Muscle of arm (tissue), 12 donors: ENCODE results near the gene ARMC7. TPM values are rescaled to one million over a fixed set of nuclear protein-coding genes. Genes with fewer than 3 reads are reported as not detected.
"Not testable (repeated sequence)": the region's sequence is repeated elsewhere in the genome, so short reads cannot be mapped to it uniquely, and the experiment has no call there.

Source experiments
- DNase-seq: peaks from one replicate; pipeline ENCODE4 v3.0.0-alpha.2; 2013
- polyA plus RNA-seq, 12 donors: library from polyadenylated mRNA; unstranded; fragments of 120-200 nt; gene quantifications; one replicate each; pipeline ENCODE4 v1.2.1, GENCODE V29; 2013; ENCODE audit not compliant: insufficient read length in 12 of 12

Gene ARMC7
- polyA plus RNA-seq, 12 donors = 5.0 to 8.4 (median 6.7) TPM; not detected in 1

GRCh38 chr17:75152922-75153779, 43.4 kb downstream of the ARMC7 start:
- DNase-seq = peak; percentile 25

DNA sequence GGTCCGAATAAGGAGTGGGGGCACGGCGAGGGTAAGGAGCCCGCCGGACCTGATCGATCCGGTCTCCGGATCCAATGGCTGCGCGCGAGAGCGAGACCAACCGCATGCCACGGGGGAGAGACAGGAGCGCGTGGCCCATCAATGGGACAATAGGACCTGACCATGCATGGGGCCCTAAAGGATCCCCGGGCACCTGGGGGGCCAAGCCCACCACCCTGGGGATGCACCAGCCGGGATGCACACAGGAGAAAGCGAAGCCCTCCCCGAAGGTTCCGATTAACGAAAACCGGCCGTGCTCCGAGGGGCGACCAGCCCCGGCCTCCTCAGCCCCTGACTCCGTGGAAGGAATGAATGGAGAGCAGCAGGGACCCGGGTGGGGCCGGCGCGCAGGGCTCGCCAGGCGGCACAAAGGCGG, 44.0 kb downstream of the ARMC7 start:
- peak; percentile 21 for DNase-seq

DNA sequence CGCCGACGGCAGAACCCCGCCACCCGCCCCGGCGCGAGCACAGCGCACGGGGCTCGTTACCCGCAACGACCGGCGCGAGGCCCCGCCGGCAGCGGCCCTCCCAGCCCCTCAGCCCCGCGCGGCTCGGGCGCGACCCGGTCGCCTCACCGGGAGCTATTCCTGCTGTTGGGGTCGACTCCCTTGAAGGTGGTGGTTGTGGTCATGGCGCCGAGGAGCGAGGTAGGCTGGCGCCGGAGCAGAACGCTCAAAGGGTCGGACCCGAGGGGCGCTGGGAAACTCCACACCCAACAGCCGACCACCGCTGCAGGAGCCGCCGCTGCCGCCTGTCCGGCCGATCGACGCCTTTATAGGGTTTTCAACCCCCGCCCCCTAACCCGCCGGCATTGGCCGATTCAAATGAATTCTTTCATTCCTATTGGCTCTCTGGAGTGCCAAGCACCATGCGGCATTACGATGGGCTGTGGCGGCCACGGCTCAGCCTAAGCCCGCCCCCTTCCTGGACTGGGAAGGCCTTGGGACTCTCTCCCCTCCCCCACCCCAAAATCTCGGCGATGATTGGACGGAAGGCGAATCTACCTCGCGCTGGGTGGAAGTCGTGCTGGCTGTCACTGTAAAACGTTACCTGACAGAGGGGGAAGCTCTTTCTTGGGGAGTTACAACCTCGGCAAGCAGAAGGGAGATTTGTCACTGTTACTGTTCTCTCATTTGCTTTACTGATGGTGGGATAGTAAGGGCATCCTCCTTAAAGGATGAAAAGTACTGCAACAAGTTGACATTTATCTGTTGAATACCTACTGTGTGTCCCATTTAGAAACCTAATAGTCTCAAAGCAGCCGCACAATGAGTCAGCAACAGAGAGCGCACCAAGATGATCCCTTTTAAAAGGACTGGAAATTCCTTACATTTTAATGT, 44.7 kb downstream of the ARMC7 start, which contains the start of gene JPT1:
JPT1 (minus strand) TSS at position 318 of the 912 bp plus-strand sequence; CDS start at position 203, 115 bp downstream.
- DNase-seq = peak; percentile 98

- peak; percentile 18 for DNase-seq
These were observed 45.4 kb downstream of the ARMC7 start for GRCh38 chr17:75155191-75155601.

DNA sequence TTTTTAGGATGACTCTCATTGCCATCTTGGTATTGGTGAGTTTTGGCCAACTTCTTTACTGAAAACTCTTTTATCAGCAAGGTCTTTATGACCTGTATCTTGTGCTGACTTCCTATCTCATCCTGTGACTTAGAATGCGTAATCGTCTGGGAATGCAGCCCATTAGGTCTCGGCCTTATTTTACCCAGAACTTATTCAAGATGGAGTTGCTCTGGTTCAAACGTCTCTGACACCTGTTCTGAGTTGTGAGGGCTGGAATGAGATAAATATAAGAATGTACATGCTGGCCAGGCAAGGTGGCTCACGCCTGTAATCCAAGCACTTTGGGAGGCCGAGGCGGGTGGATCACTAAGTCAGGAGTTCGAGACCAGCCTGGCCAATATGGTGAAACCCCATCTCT, 48.7 kb downstream of the ARMC7 start:
- DNase-seq = not testable (repeated sequence)

DNA sequence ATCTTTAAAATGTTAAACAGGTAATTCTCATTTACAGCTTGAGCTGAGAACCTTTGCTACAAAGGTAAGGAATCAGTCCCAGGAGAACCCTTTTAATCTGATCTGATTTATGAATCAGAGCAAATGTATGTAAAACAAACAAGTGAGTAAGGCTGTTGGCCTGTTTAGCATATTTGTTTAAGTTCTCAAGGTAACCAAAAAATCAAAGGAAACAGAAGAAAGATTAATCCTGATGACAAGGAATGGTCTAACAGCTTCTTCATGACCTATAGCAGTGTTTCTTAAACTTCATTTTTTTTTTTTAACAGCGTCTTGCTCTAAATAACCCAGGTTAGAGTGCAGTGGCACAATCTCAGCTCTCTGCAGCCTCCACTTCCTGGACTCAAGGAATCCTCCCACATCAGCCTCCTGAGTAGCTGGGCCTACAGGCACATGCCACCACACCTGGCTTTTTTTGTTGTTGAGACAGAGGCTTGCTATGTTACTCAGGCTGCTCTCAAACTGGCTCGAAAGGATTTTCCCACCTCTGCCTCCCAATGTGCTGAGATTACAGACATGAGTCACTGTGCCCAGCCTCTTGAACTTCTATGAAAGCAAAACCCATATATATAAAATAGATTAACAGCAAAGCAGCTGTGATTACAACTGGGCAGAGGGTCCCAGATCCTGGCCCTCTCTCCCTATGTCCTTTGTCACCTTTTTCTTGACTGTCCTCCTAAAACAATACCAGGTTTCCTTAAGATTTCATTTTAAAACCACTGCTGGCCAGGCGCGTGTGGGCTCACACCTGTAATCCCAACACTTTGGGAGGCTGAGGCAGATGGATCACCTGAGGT, 49.6 kb downstream of the ARMC7 start:
- DNase-seq = no peak

DNA sequence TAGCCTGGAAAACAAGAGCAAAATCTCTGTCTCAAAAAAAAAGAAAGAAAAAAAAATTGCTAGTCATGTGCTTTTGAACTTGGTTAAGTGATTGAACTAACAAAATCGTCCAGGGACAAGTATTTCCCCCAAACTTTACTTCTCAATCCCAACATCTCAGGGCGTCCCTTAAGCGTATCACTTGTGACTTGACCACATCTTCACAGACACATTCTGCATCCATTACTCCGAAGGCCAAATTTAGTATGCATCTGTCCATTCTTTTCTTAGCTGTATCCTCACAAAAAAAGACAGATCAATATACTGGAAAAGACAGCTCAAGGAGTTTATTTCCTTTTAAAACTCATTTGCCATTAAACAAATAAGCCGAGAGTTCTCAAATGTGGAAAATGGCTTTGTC, 50.4 kb downstream of the ARMC7 start:
- DNase-seq = no peak

GRCh38 chr17:75163074-75163473, 53.3 kb downstream of the ARMC7 start:
- DNase-seq = no peak

- DNase-seq = not testable (repeated sequence)
These were observed 54.8 kb downstream of the ARMC7 start for GRCh38 chr17:75164606-75165005.

DNA sequence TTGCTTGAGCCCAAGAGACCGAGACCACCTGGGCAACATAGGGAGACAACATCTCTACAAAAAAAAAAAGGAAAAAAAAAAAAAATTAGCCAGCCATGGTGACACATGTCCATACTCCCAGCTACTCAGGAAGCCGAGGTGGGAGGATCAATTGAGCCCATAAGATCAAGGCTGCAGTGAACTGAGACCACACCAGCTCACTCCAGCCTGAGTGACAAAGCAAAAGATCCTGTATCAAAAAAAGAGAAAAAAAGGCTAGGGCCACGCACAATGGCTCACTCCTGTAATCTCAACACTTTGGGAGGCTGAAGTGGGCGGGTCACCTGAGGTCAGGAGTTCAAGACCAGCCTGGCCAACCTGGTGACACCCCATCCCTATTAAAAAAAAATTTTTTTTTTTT, 59.2 kb downstream of the ARMC7 start:
- no peak for DNase-seq

DNA sequence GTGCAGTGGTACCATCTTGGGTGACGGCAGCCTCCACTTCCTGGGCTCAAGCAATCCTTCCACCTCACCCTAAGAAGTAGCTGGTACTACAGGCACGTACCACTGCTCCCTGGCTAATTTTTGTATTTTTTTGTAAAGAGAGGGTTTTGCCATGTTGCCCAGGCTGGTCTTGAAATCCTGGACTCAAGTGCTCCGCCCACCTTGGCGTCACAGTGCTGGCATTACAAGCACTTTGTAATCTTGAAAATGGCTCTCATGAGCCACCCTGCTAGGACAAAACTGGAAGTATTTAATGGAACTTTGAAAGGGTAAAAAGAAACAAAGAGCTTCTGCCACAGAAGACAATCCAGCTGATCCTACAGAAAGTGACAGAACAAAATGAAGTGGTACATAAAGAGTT, 63.8 kb downstream of the ARMC7 start:
- DNase-seq = no peak

GRCh38 chr17:75174996-75175395, 65.2 kb downstream of the ARMC7 start:
- no peak for DNase-seq

DNA sequence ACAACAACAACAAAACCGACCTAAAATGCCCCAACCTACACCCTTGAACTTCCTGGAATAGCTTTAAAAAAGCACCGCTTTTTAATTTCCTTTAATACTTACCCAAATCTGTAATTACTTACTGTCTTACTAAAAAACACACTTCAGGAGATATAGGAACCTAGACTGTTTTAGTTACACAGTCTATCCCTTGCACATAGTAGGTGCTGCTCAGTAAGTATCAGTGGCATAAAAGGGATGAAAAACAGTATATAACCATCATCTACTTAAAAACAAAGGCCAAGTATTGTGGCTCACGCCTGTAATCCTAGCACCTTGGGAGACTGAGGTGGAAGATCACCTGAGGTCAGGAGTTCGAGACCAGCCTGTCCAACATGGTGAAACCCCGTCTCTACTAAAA, 66.9 kb downstream of the ARMC7 start:
- DNase-seq = no peak

GRCh38 chr17:75178453-75178852, 68.7 kb downstream of the ARMC7 start:
- no peak for DNase-seq

Other genes starting within 250 kb of the ARMC7 start
- gene FDXR, start 237.0 kb upstream of the ARMC7 start, polyA plus RNA-seq = 1 to 10 TPM in 10 of 12 donors, not detected in 2; 1.8 to 6.1 (median 2.6) TPM
- gene FADS6, start 216.3 kb upstream of the ARMC7 start, polyA plus RNA-seq = 1 to 10 TPM in 2 of 12 donors, under 1 TPM in 3, not detected in 7; 0.07 to 2.7 (median 0.37) TPM
- 1 to 10 TPM in 1 of 12 donors, under 1 TPM in 3, not detected in 8; 0.04 to 2.3 (median 0.54) TPM for gene USH1G, start 186.7 kb upstream of the ARMC7 start, polyA plus RNA-seq
- gene OTOP2, start 185.7 kb upstream of the ARMC7 start, polyA plus RNA-seq = under 1 TPM in 1 of 12 donors, not detected in 11; 0.15 TPM
- not detected for gene OTOP3, start 174.1 kb upstream of the ARMC7 start, polyA plus RNA-seq
- 10 to 100 TPM in 3 of 12 donors, 1 to 10 TPM in 8, not detected in 1; 4.1 to 16.4 (median 7.0) TPM for gene HID1, start 137.2 kb upstream of the ARMC7 start, polyA plus RNA-seq
- gene CDR2L, start 122.3 kb upstream of the ARMC7 start, polyA plus RNA-seq = 10 to 100 TPM in 2 of 12 donors, 1 to 10 TPM in 9, not detected in 1; 4.5 to 12.6 (median 7.0) TPM
- 10 to 100 TPM in 11 of 12 donors, not detected in 1; 13.8 to 23.6 (median 22.2) TPM for gene MRPL58, start 97.3 kb upstream of the ARMC7 start, polyA plus RNA-seq
- gene ATP5PD, start 63.0 kb upstream of the ARMC7 start, polyA plus RNA-seq = 100 to 1,000 TPM in 11 of 12 donors, not detected in 1; 181 to 277 (median 254) TPM
- 10 to 100 TPM in 11 of 12 donors, not detected in 1; 10.5 to 23.8 (median 22.4) TPM for gene KCTD2, start 62.7 kb upstream of the ARMC7 start, polyA plus RNA-seq
- gene SLC16A5, start 22.0 kb upstream of the ARMC7 start, polyA plus RNA-seq = 10 to 100 TPM in 2 of 12 donors, 1 to 10 TPM in 8, not detected in 2; 5.3 to 17.4 (median 8.1) TPM
- gene NT5C, start 21.8 kb downstream of the ARMC7 start, polyA plus RNA-seq = 10 to 100 TPM in 11 of 12 donors, not detected in 1; 27.9 to 72.5 (median 37.0) TPM
- gene JPT1, start 44.5 kb downstream of the ARMC7 start, polyA plus RNA-seq = 100 to 1,000 TPM in 11 of 12 donors, not detected in 1; 156 to 369 (median 296) TPM
- gene SUMO2, start 73.0 kb downstream of the ARMC7 start, polyA plus RNA-seq = 100 to 1,000 TPM in 11 of 12 donors, not detected in 1; 315 to 505 (median 392) TPM
- gene NUP85, start 95.7 kb downstream of the ARMC7 start, polyA plus RNA-seq = 10 to 100 TPM in 11 of 12 donors, not detected in 1; 26.4 to 66.3 (median 43.9) TPM
- 10 to 100 TPM in 11 of 12 donors, not detected in 1; 27.8 to 68.7 (median 37.4) TPM for gene GGA3, start 151.6 kb downstream of the ARMC7 start, polyA plus RNA-seq
- gene MRPS7, start 151.9 kb downstream of the ARMC7 start, polyA plus RNA-seq = 10 to 100 TPM in 11 of 12 donors, not detected in 1; 34.6 to 65.3 (median 57.7) TPM
- 10 to 100 TPM in 9 of 12 donors, 1 to 10 TPM in 2, not detected in 1; 9.3 to 14.9 (median 12.2) TPM for gene MIF4GD, start 161.3 kb downstream of the ARMC7 start, polyA plus RNA-seq
- gene SLC25A19, start 179.5 kb downstream of the ARMC7 start, polyA plus RNA-seq = 1 to 10 TPM in 10 of 12 donors, not detected in 2; 4.1 to 7.5 (median 5.8) TPM